Measurements from ENCODE around the gene SERPINE1.
"Not testable (repeated sequence)": the region's sequence is repeated elsewhere in the genome, so short reads cannot be mapped to it uniquely, and the experiment has no call there.

SERPINE1 gene

GRCh38 chr7:101111261-101111660 is 15.6 kb upstream of the SERPINE1 start:
- Histone ChIP-seq H3K4me1 (ENCODE audit: low read length) (no peaks in the 10 kb centered on the region), H4K20me1 (ENCODE audit: insufficient read depth, low read length) (no peaks in the 10 kb centered on the region), H2AFZ (ENCODE audit: low read length) (no peak overlapping the region), H3K4me2 (ENCODE audit: low read depth, low read length) (no peak overlapping the region), H3F3A (ENCODE audit: insufficient read depth, low read length) (no peaks in the 10 kb centered on the region), H3K79me2 (ENCODE audit: low read length) (no peaks in the 10 kb centered on the region), H3K27ac (ENCODE audit: low read length) (no peak overlapping the region), H3K9ac (ENCODE audit: low read length) (no peak overlapping the region), H3K4me3 (ENCODE audit: low read length) (no peak overlapping the region), H3K9me2 (replicated peaks; ENCODE audit: insufficient read depth, low read length) (no peaks in the 10 kb centered on the region), H3K9me3 (replicated peaks; ENCODE audit: insufficient read depth, low read length) (no peaks in the 10 kb centered on the region), H3K27me3 (replicated peaks; ENCODE audit: insufficient read depth, low read length) (peaks cover 81% of the 10 kb centered on the region), H3K36me3 (replicated peaks; ENCODE audit: insufficient read depth, low read length) (no peaks in the 10 kb centered on the region)
- DNase-seq = no peak
- TF ChIP-seq CTCF (IDR thresholded peaks at IDR 0.05; ENCODE audit: low read length) = no peak
- no peak for TF ChIP-seq EZH2phosphoT487 (IDR thresholded peaks at IDR 0.05; ENCODE audit: low read length)

GRCh38 chr7:101112233-101112632 is 14.7 kb upstream of the SERPINE1 start:
- Histone ChIP-seq H3F3A (ENCODE audit: insufficient read depth, low read length) (no peaks in the 10 kb centered on the region), H3K4me1 (ENCODE audit: low read length) (no peaks in the 10 kb centered on the region), H3K4me3 (ENCODE audit: low read length) (no peak overlapping the region), H3K9me3 (replicated peaks; ENCODE audit: insufficient read depth, low read length) (no peaks in the 10 kb centered on the region), H3K36me3 (replicated peaks; ENCODE audit: insufficient read depth, low read length) (no peaks in the 10 kb centered on the region), H2AFZ (ENCODE audit: low read length) (no peak overlapping the region), H4K20me1 (ENCODE audit: insufficient read depth, low read length) (no peaks in the 10 kb centered on the region), H3K27me3 (replicated peaks; ENCODE audit: insufficient read depth, low read length) (peaks cover 82% of the 10 kb centered on the region), H3K4me2 (ENCODE audit: low read depth, low read length) (no peak overlapping the region), H3K79me2 (ENCODE audit: low read length) (no peaks in the 10 kb centered on the region), H3K9me2 (replicated peaks; ENCODE audit: insufficient read depth, low read length) (no peaks in the 10 kb centered on the region), H3K9ac (ENCODE audit: low read length) (no peak overlapping the region), H3K27ac (ENCODE audit: low read length) (no peak overlapping the region)
- TF ChIP-seq EZH2phosphoT487 (IDR thresholded peaks at IDR 0.05; ENCODE audit: low read length) (no peak), EZH2 (optimal IDR thresholded peaks at IDR 0.05; ENCODE audit: low read depth, low read length) (no peak), CTCF (IDR thresholded peaks at IDR 0.05; ENCODE audit: low read length) (no peak)
- DNase-seq = no peak

GRCh38 chr7:101113140-101113539 is 13.8 kb upstream of the SERPINE1 start:
- not testable (repeated sequence) for H3K79me2 ChIP-seq (ENCODE audit: low read length); H3F3A ChIP-seq (ENCODE audit: insufficient read depth, low read length); H3K9me2 ChIP-seq (replicated peaks; ENCODE audit: insufficient read depth, low read length); H3K4me1 ChIP-seq (ENCODE audit: low read length); H4K20me1 ChIP-seq (ENCODE audit: insufficient read depth, low read length); H3K4me3 ChIP-seq (ENCODE audit: low read length); H3K9ac ChIP-seq (ENCODE audit: low read length); H3K27ac ChIP-seq (ENCODE audit: low read length); H3K36me3 ChIP-seq (replicated peaks; ENCODE audit: insufficient read depth, low read length); H3K9me3 ChIP-seq (replicated peaks; ENCODE audit: insufficient read depth, low read length); DNase-seq; H3K4me2 ChIP-seq (ENCODE audit: low read depth, low read length); H2AFZ ChIP-seq (ENCODE audit: low read length)
- peaks cover 79% of the 10 kb centered on the region for H3K27me3 ChIP-seq (replicated peaks; ENCODE audit: insufficient read depth, low read length)

GRCh38 chr7:101113836-101114235 is 13.1 kb upstream of the SERPINE1 start:
- H3K36me3 ChIP-seq (replicated peaks; ENCODE audit: insufficient read depth, low read length) = no peaks in the 10 kb centered on the region
- H3K4me3 ChIP-seq (ENCODE audit: low read length) = no peak overlapping the region
- no peaks in the 10 kb centered on the region for H3K79me2 ChIP-seq (ENCODE audit: low read length)
- H3K4me2 ChIP-seq (ENCODE audit: low read depth, low read length) = no peak overlapping the region
- no peaks in the 10 kb centered on the region for H4K20me1 ChIP-seq (ENCODE audit: insufficient read depth, low read length)
- H3K27ac ChIP-seq (ENCODE audit: low read length) = no peak overlapping the region
- no peak overlapping the region for H3K9ac ChIP-seq (ENCODE audit: low read length)
- H3K27me3 ChIP-seq (replicated peaks; ENCODE audit: insufficient read depth, low read length) = peaks cover 79% of the 10 kb centered on the region
- no peak overlapping the region for H2AFZ ChIP-seq (ENCODE audit: low read length)
- TF ChIP-seq CTCF (IDR thresholded peaks at IDR 0.05; ENCODE audit: low read length) (no peak), EZH2phosphoT487 (IDR thresholded peaks at IDR 0.05; ENCODE audit: low read length) (no peak), EZH2 (optimal IDR thresholded peaks at IDR 0.05; ENCODE audit: low read depth, low read length) (no peak)
- H3K4me1 ChIP-seq (ENCODE audit: low read length) = no peaks in the 10 kb centered on the region
- H3K9me3 ChIP-seq (replicated peaks; ENCODE audit: insufficient read depth, low read length) = no peaks in the 10 kb centered on the region
- no peaks in the 10 kb centered on the region for H3K9me2 ChIP-seq (replicated peaks; ENCODE audit: insufficient read depth, low read length)
- no peaks in the 10 kb centered on the region for H3F3A ChIP-seq (ENCODE audit: insufficient read depth, low read length)
- no peak for DNase-seq
